ENCODE measurements around the gene STXBP5. TPM values are rescaled to one million over a fixed set of nuclear protein-coding genes. Genes with fewer than 3 reads are reported as not detected.

Gene STXBP5
- total RNA-seq, 6 experiments from 2014 or later = 29.5 to 36.2 (median 32.1) TPM

DNA sequence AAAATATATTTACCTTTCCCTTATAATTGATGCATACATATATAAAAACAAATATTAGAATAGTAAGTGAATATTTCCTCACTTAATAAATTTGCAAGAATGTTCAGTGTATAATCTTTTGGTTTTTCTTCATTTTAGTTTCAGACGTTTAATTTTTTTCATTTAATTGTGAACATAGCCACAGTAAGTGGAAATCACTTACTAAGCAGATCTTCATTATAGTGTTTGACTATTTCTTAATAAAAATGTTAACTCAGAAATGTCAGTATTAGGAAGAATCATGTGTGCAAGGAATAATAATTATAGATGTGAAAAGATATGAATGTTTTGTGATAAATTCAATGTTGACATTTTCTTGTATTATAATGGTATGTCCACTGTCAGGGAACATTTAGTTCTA, 27.4 kb downstream of the STXBP5 start:
- Mint-ChIP-seq H3K9me3 (no peaks in the 10 kb centered on the region), H3K27me3 (ENCODE audit: insufficient read depth) (no peaks in the 10 kb centered on the region), H3K36me3 (ENCODE audit: low read depth) (peaks cover 12% of the 10 kb centered on the region), H3K27ac (no peak overlapping the region), H3K4me3 (no peak overlapping the region), H3K4me1 (ENCODE audit: low read depth) (peaks cover 17% of the 10 kb centered on the region)
- TF ChIP-seq, protein P1, sequence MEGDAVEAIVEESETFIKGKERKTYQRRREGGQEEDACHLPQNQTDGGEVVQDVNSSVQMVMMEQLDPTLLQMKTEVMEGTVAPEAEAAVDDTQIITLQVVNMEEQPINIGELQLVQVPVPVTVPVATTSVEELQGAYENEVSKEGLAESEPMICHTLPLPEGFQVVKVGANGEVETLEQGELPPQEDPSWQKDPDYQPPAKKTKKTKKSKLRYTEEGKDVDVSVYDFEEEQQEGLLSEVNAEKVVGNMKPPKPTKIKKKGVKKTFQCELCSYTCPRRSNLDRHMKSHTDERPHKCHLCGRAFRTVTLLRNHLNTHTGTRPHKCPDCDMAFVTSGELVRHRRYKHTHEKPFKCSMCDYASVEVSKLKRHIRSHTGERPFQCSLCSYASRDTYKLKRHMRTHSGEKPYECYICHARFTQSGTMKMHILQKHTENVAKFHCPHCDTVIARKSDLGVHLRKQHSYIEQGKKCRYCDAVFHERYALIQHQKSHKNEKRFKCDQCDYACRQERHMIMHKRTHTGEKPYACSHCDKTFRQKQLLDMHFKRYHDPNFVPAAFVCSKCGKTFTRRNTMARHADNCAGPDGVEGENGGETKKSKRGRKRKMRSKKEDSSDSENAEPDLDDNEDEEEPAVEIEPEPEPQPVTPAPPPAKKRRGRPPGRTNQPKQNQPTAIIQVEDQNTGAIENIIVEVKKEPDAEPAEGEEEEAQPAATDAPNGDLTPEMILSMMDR (IDR thresholded peaks at IDR 0.05) = no peak
- no peak for DNase-seq

DNA sequence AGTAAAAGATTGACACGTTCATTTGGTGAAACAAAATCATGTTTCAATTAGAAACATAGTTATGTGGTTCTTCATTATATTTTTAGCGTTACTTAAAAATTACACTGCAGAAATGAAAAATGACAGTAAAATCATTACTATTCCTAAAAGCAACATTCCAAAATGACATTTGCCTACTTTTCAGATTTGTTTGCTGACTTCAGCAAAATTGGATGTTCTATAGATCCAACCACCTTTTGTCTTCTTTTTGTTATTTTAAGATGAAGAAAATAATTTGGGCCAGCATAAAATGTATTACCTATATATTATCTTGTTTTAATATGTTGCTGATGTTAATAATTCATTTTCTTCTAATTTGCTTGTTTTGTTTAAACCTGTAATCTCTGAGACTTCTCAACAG, 30.5 kb downstream of the STXBP5 start:
- H3K9me3 Mint-ChIP-seq = no peaks in the 10 kb centered on the region
- H3K4me3 Mint-ChIP-seq = no peak overlapping the region
- no peaks in the 10 kb centered on the region for H3K4me1 Mint-ChIP-seq (ENCODE audit: low read depth)
- peaks cover 17% of the 10 kb centered on the region for H3K36me3 Mint-ChIP-seq (ENCODE audit: low read depth)
- no peak overlapping the region for H3K27ac Mint-ChIP-seq
- TF ChIP-seq, protein P1 (IDR thresholded peaks at IDR 0.05) = no peak
- no peak for DNase-seq
- no peaks in the 10 kb centered on the region for H3K27me3 Mint-ChIP-seq (ENCODE audit: insufficient read depth)

DNA sequence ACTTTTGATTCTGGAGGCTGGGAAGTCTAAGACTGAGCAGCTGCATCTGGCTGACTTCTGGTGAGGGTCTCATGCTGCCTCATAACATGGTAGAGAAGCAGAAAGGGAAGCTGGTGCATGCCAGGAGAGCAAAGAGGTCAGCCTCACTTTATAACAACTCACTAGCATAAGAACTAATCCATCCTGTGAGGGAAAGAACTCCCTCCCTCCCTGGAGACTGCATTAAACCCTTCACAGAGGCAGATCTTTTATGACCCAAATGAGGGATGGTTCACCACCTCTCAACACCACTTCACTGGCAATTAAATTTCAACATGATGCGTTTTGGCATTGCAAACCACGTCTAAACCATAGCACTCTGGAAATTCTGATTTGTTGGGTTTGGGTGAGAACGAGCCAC, 33.9 kb downstream of the STXBP5 start:
- H3K27me3 Mint-ChIP-seq (ENCODE audit: insufficient read depth) = no peaks in the 10 kb centered on the region
- no peak overlapping the region for H3K4me3 Mint-ChIP-seq
- H3K36me3 Mint-ChIP-seq (ENCODE audit: low read depth) = peaks cover 18% of the 10 kb centered on the region
- no peak overlapping the region for H3K27ac Mint-ChIP-seq
- no peaks in the 10 kb centered on the region for H3K9me3 Mint-ChIP-seq
- H3K4me1 Mint-ChIP-seq (ENCODE audit: low read depth) = no peaks in the 10 kb centered on the region
- no peak for DNase-seq
- TF ChIP-seq, protein P1 (IDR thresholded peaks at IDR 0.05) = no peak

DNA sequence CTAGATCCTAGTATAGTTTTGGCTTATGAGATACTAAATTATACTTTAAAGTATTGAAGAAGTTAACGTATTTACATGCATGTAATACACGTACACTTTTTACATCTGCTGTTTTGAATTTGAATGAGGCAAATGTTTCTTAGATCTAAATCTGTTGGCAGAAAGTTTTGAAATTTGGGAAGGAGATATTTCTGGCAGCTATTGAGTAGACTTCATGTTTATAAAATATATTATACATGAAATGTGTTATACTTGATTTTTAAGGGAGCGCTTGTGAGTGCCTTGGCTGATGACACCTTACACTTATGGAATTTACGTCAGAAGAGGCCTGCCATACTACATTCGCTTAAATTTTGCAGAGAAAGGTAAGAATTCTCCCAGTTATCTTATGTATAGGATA, 34.7 kb downstream of the STXBP5 start:
- no peaks in the 10 kb centered on the region for H3K4me1 Mint-ChIP-seq (ENCODE audit: low read depth)
- H3K27me3 Mint-ChIP-seq (ENCODE audit: insufficient read depth) = no peaks in the 10 kb centered on the region
- H3K27ac Mint-ChIP-seq = no peak overlapping the region
- DNase-seq = no peak
- TF ChIP-seq, protein P1 (IDR thresholded peaks at IDR 0.05) = no peak
- peaks cover 18% of the 10 kb centered on the region for H3K36me3 Mint-ChIP-seq (ENCODE audit: low read depth)
- no peaks in the 10 kb centered on the region for H3K9me3 Mint-ChIP-seq
- H3K4me3 Mint-ChIP-seq = no peak overlapping the region

DNA sequence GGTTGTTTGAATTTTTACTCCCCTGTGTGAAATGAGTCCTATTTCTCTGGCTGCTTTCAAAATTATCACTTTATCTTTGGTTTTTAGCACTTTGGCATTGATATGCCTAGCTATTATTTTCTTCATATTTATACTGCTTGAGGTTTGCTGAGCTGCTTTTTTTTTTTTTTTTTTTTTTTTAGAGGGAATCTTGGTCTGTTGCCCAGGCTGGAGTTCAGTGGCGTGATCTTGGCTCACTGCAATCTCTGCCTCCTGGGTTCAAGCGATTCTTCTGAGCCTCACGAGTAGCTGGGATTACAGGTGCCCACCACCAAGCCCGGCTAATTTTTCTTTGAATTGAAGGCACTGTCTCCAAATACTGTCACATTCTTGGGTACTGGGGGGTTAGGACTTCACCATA, 40.6 kb downstream of the STXBP5 start:
- Mint-ChIP-seq H3K27me3 (ENCODE audit: insufficient read depth) (no peaks in the 10 kb centered on the region; the same call in 1 of the 2 replicates), H3K36me3 (ENCODE audit: low read depth) (peaks cover 16% of the 10 kb centered on the region), H3K9me3 (no peaks in the 10 kb centered on the region), H3K4me1 (ENCODE audit: low read depth) (no peaks in the 10 kb centered on the region), H3K27ac (no peak overlapping the region), H3K4me3 (no peak overlapping the region)
- DNase-seq = no peak
- TF ChIP-seq, protein P1 (IDR thresholded peaks at IDR 0.05) = no peak

DNA sequence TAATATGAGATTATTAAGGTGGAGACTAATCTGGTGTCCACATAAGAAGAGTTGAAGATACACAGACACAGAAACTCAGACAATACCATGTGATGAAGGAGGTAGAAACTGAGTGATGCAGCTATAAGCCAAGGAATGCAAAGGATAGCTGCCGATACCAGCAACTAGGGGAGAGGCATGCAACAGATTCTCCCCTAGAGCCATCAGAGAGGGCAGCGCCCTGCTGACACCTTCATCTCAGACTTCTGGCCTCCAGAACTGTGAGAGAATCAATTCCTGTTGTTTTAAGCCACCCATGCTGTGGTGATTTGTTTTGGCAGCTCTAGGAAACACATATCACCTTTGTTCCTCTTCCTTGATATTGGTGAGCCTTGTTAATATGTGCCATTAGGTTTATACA, 41.5 kb downstream of the STXBP5 start:
- peaks cover 25% of the 10 kb centered on the region for H3K36me3 Mint-ChIP-seq (ENCODE audit: low read depth)
- H3K4me3 Mint-ChIP-seq = no peak overlapping the region
- H3K4me1 Mint-ChIP-seq (ENCODE audit: low read depth) = no peaks in the 10 kb centered on the region
- DNase-seq = no peak
- H3K27ac Mint-ChIP-seq = no peak overlapping the region
- no peaks in the 10 kb centered on the region; the same call in 1 of the 2 replicates for H3K27me3 Mint-ChIP-seq (ENCODE audit: insufficient read depth)
- H3K9me3 Mint-ChIP-seq = no peaks in the 10 kb centered on the region
- TF ChIP-seq, protein P1 (IDR thresholded peaks at IDR 0.05) = no peak

Data from HFFc6 (cell line).